Activated CD8-positive, alpha-beta memory T cell treated with anti-CD3 and anti-CD28 coated beads, Interleukin-2, amount 50 U/mL, for 1 hour (primary cell): ENCODE data around the gene LRP6.
"Not testable (repeated sequence)": the region's sequence is repeated elsewhere in the genome, so short reads cannot be mapped to it uniquely, and the experiment has no call there.

ENCODE experiments used
- DNase-seq: peaks from one replicate; pipeline ENCODE4 v3.0.0-alpha.2; 2020; ENCODE audit errors: extremely low read depth

LRP6 gene

DNA sequence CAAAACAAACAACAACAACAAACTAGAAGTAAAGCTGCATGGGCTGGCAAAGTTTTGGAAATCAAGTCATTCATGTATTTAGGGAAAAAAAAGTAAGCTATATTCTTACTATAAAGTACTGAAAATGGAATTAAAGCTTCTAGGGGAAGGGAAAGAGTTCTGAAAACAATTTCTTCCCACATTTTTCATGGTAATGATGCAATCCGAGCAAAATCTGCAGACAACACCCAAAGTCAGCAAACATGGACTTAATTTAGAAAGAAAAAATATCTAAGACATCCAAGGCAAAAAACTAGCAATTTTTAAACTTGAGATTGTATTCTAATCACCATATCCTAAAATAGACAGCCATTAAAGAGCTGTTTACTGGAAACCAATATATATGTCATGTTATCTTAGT lies 86.3 kb downstream of the LRP6 start:
- no peak for DNase-seq

DNA sequence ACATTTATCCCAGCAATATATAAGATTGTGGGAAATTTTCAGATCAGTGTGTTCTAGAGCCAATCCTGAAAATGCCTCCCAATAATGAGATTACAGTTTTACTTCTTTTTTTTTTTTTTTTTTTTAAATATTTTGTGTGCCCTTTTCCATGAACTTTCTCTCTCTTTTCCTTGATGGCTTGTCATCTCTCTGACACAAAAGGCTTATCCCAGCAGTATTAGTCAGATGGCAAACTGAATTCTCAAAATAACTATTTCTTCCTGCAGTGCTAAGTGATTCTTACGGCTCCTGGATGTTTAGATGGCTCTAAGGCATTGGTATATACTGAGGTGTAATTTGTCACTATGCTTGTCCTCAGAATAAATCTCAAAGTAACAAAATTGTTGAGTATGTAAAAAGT lies 86.7 kb downstream of the LRP6 start:
- no peak for DNase-seq

DNA sequence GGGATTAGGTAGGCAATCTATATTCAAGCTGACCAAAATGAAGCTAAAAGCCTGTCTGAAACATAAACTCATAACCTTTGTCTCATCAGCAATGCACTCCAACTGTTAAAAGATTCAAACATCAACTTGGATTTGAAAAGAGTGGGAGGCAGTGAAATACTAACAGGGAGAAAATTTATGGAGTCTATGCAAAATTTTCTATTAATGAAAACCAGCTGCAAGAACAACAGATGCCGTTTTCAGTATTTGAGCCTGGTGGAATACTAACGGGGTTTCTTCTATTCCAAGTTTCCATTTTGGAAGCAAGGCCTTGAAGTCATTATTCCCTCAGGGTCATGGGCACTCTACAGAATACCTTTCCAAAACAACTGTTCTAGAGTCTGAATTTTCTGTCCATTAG lies 88.3 kb downstream of the LRP6 start:
- no peak for DNase-seq

- DNase-seq: no peak
Measured at GRCh38 chr12:12176402-12176801, 90.4 kb downstream of the LRP6 start.

DNA sequence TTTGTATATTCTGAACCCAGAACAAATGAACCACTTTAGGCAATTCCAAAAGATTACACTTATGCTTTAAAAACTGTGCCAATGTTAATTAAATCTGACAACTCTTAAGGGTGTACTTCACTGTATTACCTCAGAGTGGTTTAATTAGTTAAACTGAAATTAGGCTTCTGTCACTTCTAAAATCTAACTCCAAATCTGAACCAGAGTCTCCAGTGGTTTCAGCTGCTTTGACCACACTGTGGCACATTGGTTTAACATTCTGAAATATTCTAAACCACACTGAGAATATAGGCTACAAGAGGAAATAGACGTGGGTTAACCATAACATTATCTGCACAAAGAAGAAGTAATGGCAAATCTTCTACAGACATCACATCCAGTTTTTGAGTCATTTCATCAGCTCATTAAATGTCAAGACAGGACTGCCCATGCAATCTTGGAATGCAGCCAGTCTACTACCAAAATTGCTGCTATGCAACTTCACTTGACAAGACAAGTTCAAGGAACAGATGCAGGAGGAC lies 94.8 kb downstream of the LRP6 start:
- DNase-seq: no peak

GRCh38 chr12:12167847-12168246 lies 99.0 kb downstream of the LRP6 start:
- no peak for DNase-seq

- DNase-seq: no peak
Measured at GRCh38 chr12:12166751-12167150, 100.1 kb downstream of the LRP6 start.

- no peak for DNase-seq
Measured at GRCh38 chr12:12159988-12160387, 106.9 kb downstream of the LRP6 start.

DNA sequence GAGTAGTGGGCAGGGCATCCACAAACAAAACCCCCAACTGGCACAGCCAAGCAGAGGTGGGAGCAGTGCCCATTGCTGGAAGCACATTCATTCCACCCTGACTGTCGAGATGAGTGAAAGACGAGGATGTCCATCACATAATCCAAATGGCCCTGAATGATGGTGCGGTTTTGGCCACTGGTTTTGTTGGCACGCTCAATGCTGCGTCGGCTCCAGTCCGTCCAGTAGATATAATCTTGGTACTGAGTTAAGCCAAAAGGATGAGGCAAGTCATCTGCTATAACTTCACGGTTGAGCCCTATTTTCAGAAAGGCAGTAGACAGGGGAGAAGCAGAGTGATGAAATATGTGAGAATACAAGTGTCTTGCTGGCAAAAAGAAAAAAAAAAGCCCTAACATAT lies 108.0 kb downstream of the LRP6 start:
- no peak for DNase-seq

DNA sequence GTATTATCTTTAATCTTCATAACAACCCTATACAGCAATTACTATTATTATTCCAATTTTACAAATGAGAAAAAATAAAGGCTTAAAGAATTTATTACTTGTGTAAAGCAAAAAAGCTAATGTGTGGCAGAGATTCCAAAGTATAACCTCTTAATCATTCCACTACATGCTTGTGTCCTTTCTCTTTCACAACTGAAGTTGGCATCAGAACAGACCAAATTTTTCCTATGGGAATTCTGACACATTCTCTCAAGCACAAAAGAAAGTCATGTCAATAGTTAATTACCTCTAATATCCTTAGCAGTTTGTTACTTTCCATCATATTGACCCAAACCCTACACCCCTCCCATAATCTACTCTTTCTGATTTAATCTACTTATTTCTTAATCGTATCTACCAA lies 109.4 kb downstream of the LRP6 start:
- DNase-seq: no peak

GRCh38 chr12:12156828-12157227 lies 110.0 kb downstream of the LRP6 start:
- no peak for DNase-seq

DNA sequence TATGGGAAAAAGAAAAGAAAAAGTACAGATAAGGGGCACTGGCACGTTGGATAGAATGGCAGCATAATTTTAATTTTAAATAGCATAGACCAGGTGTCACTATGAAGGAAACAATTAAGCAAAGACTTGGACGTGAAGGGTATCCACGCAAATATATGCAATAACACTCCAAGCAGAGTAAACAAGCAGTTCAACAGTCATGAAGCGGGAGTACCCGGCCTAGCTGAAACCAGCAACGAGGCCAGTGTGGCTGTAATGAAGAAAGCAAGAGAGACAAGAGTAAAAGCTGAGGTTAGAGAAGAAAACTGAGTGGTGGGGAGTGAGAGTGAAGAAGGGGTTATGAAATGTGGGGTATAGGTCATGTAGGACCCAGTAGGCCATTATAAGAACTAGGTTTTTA lies 110.7 kb downstream of the LRP6 start:
- no peak for DNase-seq

DNA sequence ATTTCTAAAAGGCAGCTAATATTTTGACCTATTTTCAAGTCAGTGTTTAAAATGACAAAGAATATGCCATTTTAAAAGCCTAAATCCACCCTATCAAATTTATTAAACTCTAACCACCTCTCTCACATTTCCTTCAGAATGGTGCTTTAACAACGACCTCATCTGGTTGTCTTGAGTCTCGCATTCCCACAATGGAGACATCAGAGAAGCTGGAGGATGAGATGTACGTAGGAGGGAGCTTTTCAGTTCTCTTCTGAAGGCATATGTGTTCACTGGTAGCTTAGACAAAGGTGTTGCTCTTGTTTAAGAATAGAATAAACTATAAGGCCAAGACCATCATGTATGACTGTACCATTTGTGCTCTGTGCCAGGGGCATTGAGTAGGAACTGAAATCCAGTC lies 113.2 kb downstream of the LRP6 start:
- DNase-seq: no peak

DNA sequence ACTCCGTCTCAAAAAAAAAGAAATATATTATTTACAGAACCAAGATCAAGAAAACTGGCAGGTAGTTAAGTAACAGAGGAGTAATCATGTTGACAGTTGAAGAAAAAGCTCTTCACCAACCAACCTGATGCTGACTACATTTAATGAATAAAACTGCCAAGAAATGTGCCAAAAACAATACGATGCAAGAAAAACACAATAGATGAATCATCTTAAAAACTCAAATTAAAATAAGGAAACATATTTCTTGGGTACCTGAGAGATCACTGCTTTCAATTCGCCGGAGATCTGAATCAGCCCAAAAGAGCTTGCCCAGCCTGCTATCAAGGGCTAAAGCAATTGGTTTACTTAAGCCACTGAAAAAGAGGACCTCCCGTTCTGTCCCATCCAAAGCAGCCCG lies 119.7 kb downstream of the LRP6 start:
- no peak for DNase-seq

GRCh38 chr12:12144531-12144930 lies 122.3 kb downstream of the LRP6 start:
- DNase-seq: not testable (repeated sequence)

DNA sequence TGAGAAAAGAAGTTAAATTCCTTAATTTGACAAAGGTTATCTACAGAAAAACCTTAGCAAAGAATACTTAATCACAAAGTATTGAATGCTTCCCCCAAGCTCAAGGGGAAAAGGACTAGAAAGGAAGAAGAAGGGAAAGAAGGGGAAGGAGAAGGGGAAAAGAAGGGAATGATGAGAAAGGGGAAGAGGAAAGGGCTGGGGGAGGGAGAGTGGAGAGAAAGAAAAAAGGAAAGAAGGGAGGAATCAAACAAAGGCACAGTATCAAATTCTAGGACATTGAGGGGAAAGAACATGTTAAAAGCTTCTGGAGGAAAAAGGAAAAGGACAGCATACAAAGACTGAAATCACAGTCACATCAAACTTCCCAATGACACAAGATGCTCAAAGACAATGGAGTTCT lies 125.8 kb downstream of the LRP6 start:
- no peak for DNase-seq

DNA sequence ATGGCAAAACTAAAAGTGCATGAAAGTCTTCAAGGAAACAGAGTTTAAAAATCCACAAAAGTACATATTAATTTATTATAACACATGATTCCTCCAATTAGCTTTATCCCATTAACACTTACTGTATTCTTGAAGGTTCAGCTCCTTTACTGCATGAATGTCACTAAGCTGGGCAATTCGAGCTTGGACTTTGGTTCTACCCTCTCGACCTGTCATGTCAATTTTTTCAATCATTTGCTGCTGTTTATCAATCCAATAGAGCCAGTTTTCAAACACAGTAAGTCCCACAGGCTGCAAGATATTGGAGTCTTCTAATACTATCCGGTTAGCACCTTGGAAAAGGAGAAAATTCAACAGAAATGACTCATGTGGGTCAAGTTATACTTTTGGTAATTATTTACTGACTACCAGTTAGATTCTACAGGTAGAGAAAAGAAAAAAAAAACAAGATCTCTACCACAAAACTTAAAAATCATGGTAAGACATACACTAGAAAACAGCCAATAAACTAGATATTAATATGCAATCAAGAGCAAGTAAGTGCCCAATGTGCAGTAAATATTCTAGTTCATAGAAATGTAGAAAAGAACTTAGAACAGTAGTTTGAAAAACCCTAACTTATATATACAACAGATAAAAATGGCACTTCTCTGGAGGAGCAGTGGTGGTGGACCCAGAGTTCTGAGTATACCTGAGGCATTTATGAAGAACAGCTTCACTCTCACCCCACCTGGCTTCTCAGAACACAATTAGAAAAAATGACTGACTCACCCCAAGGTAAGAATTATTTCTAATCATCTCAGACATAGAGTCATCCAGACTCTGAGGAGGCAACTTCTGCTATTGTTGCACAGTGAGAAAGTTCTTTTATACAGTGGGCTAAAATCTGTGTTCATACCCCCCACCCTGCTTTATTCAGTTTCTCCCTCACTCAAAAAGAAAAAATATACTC lies 128.4 kb downstream of the LRP6 start:
- no peak for DNase-seq

DNA sequence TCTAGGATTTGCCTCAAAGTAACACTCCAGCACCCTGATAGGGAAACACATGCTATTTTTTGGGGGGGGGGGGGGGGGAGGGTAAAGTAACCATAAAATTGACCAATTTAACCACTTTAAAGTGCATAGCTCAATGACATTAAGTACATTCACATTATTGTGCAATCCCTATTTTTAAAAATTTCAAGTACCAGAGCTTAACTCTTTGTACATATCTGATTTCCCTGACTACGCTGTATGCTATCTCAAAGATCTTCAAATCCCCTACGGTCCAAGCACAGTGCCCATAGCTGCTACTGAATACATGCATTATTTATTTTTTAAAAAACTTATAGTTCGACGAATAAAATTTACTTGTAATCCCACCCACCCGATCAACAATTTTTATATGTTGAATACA lies 133.1 kb downstream of the LRP6 start:
- DNase-seq: no peak

DNA sequence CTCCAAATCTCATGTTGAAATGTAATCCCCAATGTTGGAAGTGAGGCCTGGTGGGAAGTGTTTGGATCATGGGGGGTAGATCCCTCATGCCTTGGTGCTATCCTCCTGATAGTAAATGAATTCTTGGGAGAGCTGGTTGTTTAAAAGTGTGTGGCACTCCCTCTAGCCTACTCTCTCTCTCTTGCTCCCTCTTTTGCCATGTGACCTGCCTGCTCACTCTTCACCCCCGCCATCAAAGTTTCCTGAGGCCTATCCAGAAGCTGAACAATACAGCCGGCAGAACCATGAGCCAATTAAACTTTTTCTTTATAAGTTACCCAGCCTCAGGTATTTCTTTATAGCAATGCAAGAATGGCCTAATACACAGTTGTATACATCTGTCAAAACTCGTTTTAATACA lies 133.6 kb downstream of the LRP6 start:
- DNase-seq: no peak

DNA sequence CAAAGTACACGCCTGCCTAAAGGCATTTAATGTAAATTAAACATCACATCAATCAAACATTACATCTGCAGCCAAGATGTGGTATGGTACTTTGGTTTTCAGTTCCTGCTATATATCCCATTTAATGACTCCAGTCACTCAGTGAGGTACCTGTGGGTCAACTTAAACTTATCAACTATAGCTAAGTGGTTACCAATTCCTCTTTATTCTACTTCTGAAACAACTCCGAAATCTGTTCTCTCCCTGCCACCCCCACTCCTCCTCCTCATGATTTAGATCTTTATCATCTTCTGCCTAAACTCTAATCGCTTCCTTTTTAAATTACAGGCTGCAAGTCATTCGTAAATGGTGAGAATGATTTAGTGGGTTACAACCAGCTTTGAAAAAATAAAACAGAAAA lies 138.2 kb downstream of the LRP6 start:
- no peak for DNase-seq

DNA sequence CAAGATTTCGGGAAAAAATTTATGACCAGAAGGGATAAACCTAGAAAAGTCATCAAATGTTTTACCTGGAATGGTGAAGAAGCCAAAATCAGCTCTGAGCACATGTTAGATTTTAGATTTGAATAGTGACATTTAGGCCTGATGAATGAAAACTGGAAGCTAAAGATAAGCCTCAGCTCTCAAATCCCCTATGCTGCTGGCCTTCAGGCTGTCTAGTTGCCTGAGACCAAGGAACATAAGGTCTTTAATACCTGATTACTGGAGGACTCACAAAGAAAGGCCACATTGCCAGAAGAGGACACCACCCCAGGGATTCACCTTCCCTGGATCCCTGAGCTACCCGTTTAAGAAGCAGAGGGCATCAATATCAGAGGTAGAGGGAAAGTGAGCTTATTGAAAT lies 139.5 kb downstream of the LRP6 start:
- DNase-seq: no peak

GRCh38 chr12:12126551-12126950 lies 140.3 kb downstream of the LRP6 start:
- no peak for DNase-seq

GRCh38 chr12:12123036-12123604 lies 143.7 kb downstream of the LRP6 start:
- DNase-seq: no peak
